HepG2 (cell line): ENCODE measurements around the gene RASSF8. TPM values are rescaled to one million over a fixed set of nuclear protein-coding genes. Genes with fewer than 3 reads are reported as not detected.

Experiments used
- ATAC-seq: fragments of 200-7000 bp; cut with Tn5 transposase; 3 replicates; pipeline ENCODE4 v1.9.1; 2020; ENCODE audit warnings: mild to moderate bottlenecking, moderate library complexity
- BruUV-seq: library from RNA; stranded (reverse); fragments of 400-500 nt; replicated peaks from 2 replicates; lab custom pipeline; 2021; lab: Mats Ljungman, UMichigan
- CTCF ChIA-PET: fragments of 300-600 bp; formaldehyde crosslinking; extraction: SDS; loops from one replicate; lab custom pipeline; 2021; ENCODE audit warnings: low total read pairs, inconsistent platforms, low intra/inter-chr PET ratio; lab: Yijun Ruan, JAX
- POLR2A ChIA-PET: fragments of 350-600 bp; sonication (Branson Sonifier 250); formaldehyde crosslinking; loops from one replicate; lab custom pipeline; 2020; ENCODE audit warnings: antibody characterized with exemption, inconsistent platforms; lab: Yijun Ruan, JAX
- DNase-seq: peaks from one replicate; pipeline ENCODE4 v3.0.0-alpha.2; 2015; ENCODE audit warnings: low spot score
- FAIRE-seq: peaks from 3 replicates; lab custom pipeline; 2011; peaks lifted over from hg19 to GRCh38; lab: Jason Lieb, UNC
- H2AFZ ChIP-seq: one replicate; pipeline ENCODE4 v1.6.1; 2011; ENCODE audit warnings: low read length, inconsistent platforms
- H3K27ac ChIP-seq: fragments of 300-600 bp; 3 replicates; pipeline ENCODE4 v1.8.0; 2011; ENCODE audit warnings: mixed run types, mild to moderate bottlenecking, mixed read lengths, low read length, inconsistent platforms; ENCODE audit not compliant: insufficient read depth; ENCODE audit errors: extremely low read length
- H3K27me3 ChIP-seq, 2 experiments: fragments of 200-600 bp in 1 of 2; 2 replicates in 1 of 2; 3 replicates in 1 of 2; pipeline versions ENCODE4 v1.6.0 to v1.8.0; 2011; ENCODE audit warnings: low read length in 2 of 2, mild to moderate bottlenecking in 2 of 2, moderate library complexity in 2 of 2, inconsistent platforms in 1 of 2; ENCODE audit not compliant: insufficient read depth in 2 of 2, control insufficient read depth in 1 of 2
- H3K36me3 ChIP-seq, 2 experiments: fragments of 200-600 bp in 1 of 2; replicated peaks in 1 of 2; 2 replicates in 1 of 2; 3 replicates in 1 of 2; pipeline versions ENCODE4 v1.5.1 to v1.8.0; 2011; ENCODE audit warnings: low read length in 2 of 2, inconsistent platforms in 1 of 2; ENCODE audit not compliant: insufficient read depth in 2 of 2, control insufficient read depth in 1 of 2
- H3K4me1 ChIP-seq: 2 replicates; pipeline ENCODE4 v1.5.1; 2012; ENCODE audit warnings: low read length, inconsistent platforms; ENCODE audit not compliant: insufficient read depth
- H3K4me2 ChIP-seq: 2 replicates; pipeline ENCODE4 v1.6.0; 2011; ENCODE audit warnings: low read depth, low read length, inconsistent platforms
- H3K4me3 ChIP-seq, 3 experiments: fragments of 200-600 bp in 1 of 3; sonication (generic), shearing (Covaris generic) in 1 of 3; replicated peaks in 1 of 3; 2 replicates each; pipeline ENCODE4 v1.5.1; 2011 to 2016; ENCODE audit warnings: low read length in 3 of 3, inconsistent platforms in 2 of 3, low read depth in 2 of 3, mild to moderate bottlenecking in 2 of 3, control low read depth in 1 of 3, mixed read lengths in 1 of 3; ENCODE audit not compliant: insufficient read depth in 1 of 3
- H3K79me2 ChIP-seq: one replicate; pipeline ENCODE4 v1.6.1; 2011; ENCODE audit warnings: low read length, inconsistent platforms; ENCODE audit not compliant: insufficient read depth
- H3K9ac ChIP-seq: 2 replicates; pipeline ENCODE4 v1.6.0; 2011; ENCODE audit warnings: mild to moderate bottlenecking, low read depth, low read length, inconsistent platforms; ENCODE audit not compliant: insufficient read depth
- H3K9me3 ChIP-seq: 2 replicates; pipeline ENCODE4 v1.5.1; 2012; ENCODE audit warnings: mild to moderate bottlenecking, low read length
- H4K20me1 ChIP-seq: 2 replicates; pipeline ENCODE4 v1.6.0; 2011; ENCODE audit warnings: inconsistent platforms, mild to moderate bottlenecking, low read length, moderate library complexity; ENCODE audit not compliant: insufficient read depth
- ATF1 ChIP-seq: IDR thresholded peaks from 2 replicates; pipeline ENCODE4 v1.6.1; 2016; ENCODE audit warnings: mild to moderate bottlenecking, control low read depth
- BORCS8-MEF2B ChIP-seq: sonication (generic); formaldehyde crosslinking; IDR thresholded peaks from 2 replicates; pipeline ENCODE4 v1.8.0; 2022; ENCODE audit warnings: mild to moderate bottlenecking, missing genetic modification reagents
- FOXA1 ChIP-seq, 2 experiments: fragments of 450-650 bp in 1 of 2; sonication (generic) in 1 of 2; formaldehyde crosslinking in 1 of 2; IDR thresholded peaks; 2 replicates each; pipeline versions ENCODE4 v1.4.0 to v1.6.1; 2016 to 2020; ENCODE audit warnings: missing genetic modification reagents in 1 of 2
- FOXO1 ChIP-seq: sonication (generic); formaldehyde crosslinking; IDR thresholded peaks from 2 replicates; pipeline ENCODE4 v1.4.0; 2020; ENCODE audit warnings: missing genetic modification reagents
- GMEB2 ChIP-seq: IDR thresholded peaks from 2 replicates; pipeline ENCODE4 v1.6.1; 2016; ENCODE audit warnings: missing biosample characterization, missing genetic modification reagents, low read depth
- RBM39 ChIP-seq: fragments of 200-400 bp; formaldehyde crosslinking; IDR thresholded peaks from one replicate; pipeline ENCODE4 v1.6.1; 2018; ENCODE audit warnings: antibody characterized with exemption, mild to moderate bottlenecking, low read depth, low read length; ENCODE audit not compliant: poor library complexity, severe bottlenecking
- SRY ChIP-seq: sonication (generic); formaldehyde crosslinking; IDR thresholded peaks from 2 replicates; pipeline ENCODE4 v1.8.0; 2022; ENCODE audit warnings: mild to moderate bottlenecking, missing genetic modification reagents
- TGIF2 ChIP-seq: IDR thresholded peaks from 2 replicates; pipeline ENCODE4 v1.6.1; 2016; ENCODE audit warnings: control low read depth, missing compliant biosample characterization
- ZFP90 ChIP-seq: sonication (generic); formaldehyde crosslinking; IDR thresholded peaks from 2 replicates; pipeline ENCODE4 v1.8.0; 2022; ENCODE audit warnings: missing genetic modification reagents, mild to moderate bottlenecking, inconsistent platforms, borderline replicate concordance
- ZNF17 ChIP-seq: sonication (generic); formaldehyde crosslinking; IDR thresholded peaks from 2 replicates; pipeline ENCODE4 v1.5.0; 2020; ENCODE audit warnings: mild to moderate bottlenecking, missing genetic modification reagents
- ZNF260 ChIP-seq: sonication (generic); formaldehyde crosslinking; IDR thresholded peaks from 2 replicates; pipeline ENCODE4 v1.4.0; 2020; ENCODE audit warnings: missing genetic modification reagents, low read depth, mild to moderate bottlenecking, borderline replicate concordance
- ZNF30 ChIP-seq: sonication (generic); formaldehyde crosslinking; IDR thresholded peaks from 2 replicates; pipeline ENCODE4 v1.5.0; 2020; ENCODE audit warnings: mild to moderate bottlenecking, missing genetic modification reagents
- ZNF441 ChIP-seq: sonication (generic); formaldehyde crosslinking; IDR thresholded peaks from 2 replicates; pipeline ENCODE4 v1.7.0; 2021; ENCODE audit warnings: missing genetic modification reagents, borderline replicate concordance
- ZNF841 ChIP-seq: sonication (generic); formaldehyde crosslinking; IDR thresholded peaks from 2 replicates; pipeline ENCODE4 v1.8.1; 2023; ENCODE audit warnings: missing genetic modification reagents, borderline replicate concordance
- WGBS: methylation state at CpG from one replicate; pipeline ENCODE4 v1.1.6; 2017; ENCODE audit warnings: low lambda C conversion rate; 5-methylcytosine and 5-hydroxymethylcytosine counted together
- in situ Hi-C: cut with HindIII; loops from 2 replicates; pipeline ENCODE4 v1.10.0; 2017; ENCODE audit warnings: low pct_unique_long_range_greater_than_20kb; ENCODE audit not compliant: extremely low pct_ligation_motif_present
- intact Hi-C: fragments of 100-400 bp; cut with micrococcal nuclease; formaldehyde crosslinking; loops from one replicate; pipeline ENCODE4 v1.10.0; 2022; ENCODE audit not compliant: unreplicated experiment
- polyA plus RNA-seq, 8 experiments: library from polyadenylated mRNA; depleted of rRNA in 3 of 8; stranded (reverse) in 7 of 8; unstranded in 1 of 8; fragments of >200 nt; fragmentation: Illumina TruSeq in 4 of 8; extraction: Trizol in 4 of 8; gene quantifications; 2 replicates each; pipeline versions ENCODE4 v1.2.1 to v1.2.3, GENCODE V29; 2011 to 2016; ENCODE audit warnings: low read depth in 4 of 8, missing spikeins in 1 of 8, mixed read lengths in 1 of 8; ENCODE audit not compliant: insufficient read depth in 1 of 8
- total RNA-seq, 5 experiments: library from RNA; depleted of rRNA; stranded (reverse); fragments of >200 nt; fragmentation: Illumina TruSeq; extraction: Trizol; gene quantifications; 2 replicates each; pipeline ENCODE4 v1.2.3, GENCODE V29; 2016; ENCODE audit warnings: low read depth in 1 of 5
- TF ChIP-seq, protein P1 (sequence below): sonication (generic); formaldehyde crosslinking; IDR thresholded peaks from 2 replicates; pipeline ENCODE4 v1.8.0; 2022; ENCODE audit warnings: missing genetic modification reagents, mild to moderate bottlenecking, inconsistent platforms, borderline replicate concordance
- TF ChIP-seq, protein P2 (sequence below), 2 experiments: sonication (generic) in 1 of 2; formaldehyde crosslinking in 1 of 2; IDR thresholded peaks; 2 replicates each; pipeline versions ENCODE4 v1.5.1 to v1.6.1; 2011 to 2020; ENCODE audit warnings: borderline replicate concordance in 1 of 2, low read depth in 1 of 2, low read length in 1 of 2, mild to moderate bottlenecking in 1 of 2, missing genetic modification reagents in 1 of 2, moderate library complexity in 1 of 2
- TF ChIP-seq, protein P3 (sequence below): sonication (generic); formaldehyde crosslinking; IDR thresholded peaks from 2 replicates; pipeline ENCODE4 v1.4.0; 2020; ENCODE audit warnings: missing genetic modification reagents; ENCODE audit errors: not compliant biosample characterization
- TF ChIP-seq, protein P4 (sequence below): sonication (generic); formaldehyde crosslinking; conservative IDR thresholded peaks from 2 replicates; pipeline ENCODE4 v1.4.0; 2020; ENCODE audit warnings: missing genetic modification reagents

Gene RASSF8
- total and polyA plus RNA-seq, 2 of the 13 experiments (the other 11 are each of a cell fraction or from before 2014, with no cell fraction given): 0.82 to 9.2 TPM

- no peaks in the 10 kb centered on the region for H3K9me3 ChIP-seq
- ChIA-PET CTCF (no interaction called here), POLR2A (no interaction called here)
- DNase-seq: no peak
- H2AFZ ChIP-seq: no peak overlapping the region
- H3K4me2 ChIP-seq: no peak overlapping the region
- no peak for FAIRE-seq
- ATAC-seq: no peak
- no TSS peak for BruUV-seq
- H3K27me3 ChIP-seq: no peaks in the 10 kb centered on the region; a peak in 1 of 5 replicates
- intact Hi-C loops (no loop called here), in situ Hi-C loops (no loop called here)
- no peaks in the 10 kb centered on the region for H3K4me1 ChIP-seq
- H3K27ac ChIP-seq: no peak overlapping the region
- 31% methylated on average over 3 of the region's 3 CpGs for WGBS
- H3K9ac ChIP-seq: no peak overlapping the region
- H3K79me2 ChIP-seq: no peaks in the 10 kb centered on the region
- H3K36me3 ChIP-seq: no peaks in the 10 kb centered on the region
- H4K20me1 ChIP-seq: no peaks in the 10 kb centered on the region
- TF ChIP-seq BORCS8-MEF2B (CRISPR knock-in tag) (no peak), FOXO1 (no peak), TGIF2 (CRISPR knock-in tag) (no peak), ATF1 (CRISPR knock-in tag) (no peak), ZNF17 (CRISPR knock-in tag) (no peak), ZNF30 (CRISPR knock-in tag) (no peak), ZNF260 (no peak), RBM39 (no peak), GMEB2 (CRISPR knock-in tag) (no peak), FOXA1 (IDR thresholded peaks at IDR 0.05) (no peak), FOXA1 (CRISPR knock-in tag; IDR thresholded peaks at IDR 0.05) (no peak), ZNF441 (no peak), ZFP90 (CRISPR knock-in tag) (no peak), SRY (CRISPR knock-in tag) (no peak), ZNF841 (CRISPR knock-in tag) (no peak)
- TF ChIP-seq, protein P1, sequence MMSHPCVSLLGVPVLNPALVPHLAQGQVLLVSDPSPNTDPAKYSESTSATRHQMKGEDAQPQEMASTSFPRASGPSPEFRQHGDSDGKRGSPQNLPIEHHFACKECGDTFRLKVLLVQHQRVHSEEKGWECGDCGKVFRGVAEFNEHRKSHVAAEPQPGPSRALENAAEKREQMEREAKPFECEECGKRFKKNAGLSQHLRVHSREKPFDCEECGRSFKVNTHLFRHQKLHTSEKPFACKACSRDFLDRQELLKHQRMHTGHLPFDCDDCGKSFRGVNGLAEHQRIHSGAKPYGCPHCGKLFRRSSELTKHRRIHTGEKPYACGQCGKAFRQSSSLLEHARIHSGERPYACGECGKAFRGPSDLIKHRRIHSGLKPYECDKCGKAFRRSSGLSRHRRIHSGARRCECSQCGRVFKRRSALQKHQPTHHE (CRISPR knock-in tag): no peak
- TF ChIP-seq, protein P2, sequence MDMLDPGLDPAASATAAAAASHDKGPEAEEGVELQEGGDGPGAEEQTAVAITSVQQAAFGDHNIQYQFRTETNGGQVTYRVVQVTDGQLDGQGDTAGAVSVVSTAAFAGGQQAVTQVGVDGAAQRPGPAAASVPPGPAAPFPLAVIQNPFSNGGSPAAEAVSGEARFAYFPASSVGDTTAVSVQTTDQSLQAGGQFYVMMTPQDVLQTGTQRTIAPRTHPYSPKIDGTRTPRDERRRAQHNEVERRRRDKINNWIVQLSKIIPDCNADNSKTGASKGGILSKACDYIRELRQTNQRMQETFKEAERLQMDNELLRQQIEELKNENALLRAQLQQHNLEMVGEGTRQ (IDR thresholded peaks at IDR 0.05; ENCODE audit: low read depth, low read length): no peak
- TF ChIP-seq, protein P2 (CRISPR knock-in tag; IDR thresholded peaks at IDR 0.05; ENCODE audit: borderline replicate concordance): no peak
- TF ChIP-seq, protein P3, sequence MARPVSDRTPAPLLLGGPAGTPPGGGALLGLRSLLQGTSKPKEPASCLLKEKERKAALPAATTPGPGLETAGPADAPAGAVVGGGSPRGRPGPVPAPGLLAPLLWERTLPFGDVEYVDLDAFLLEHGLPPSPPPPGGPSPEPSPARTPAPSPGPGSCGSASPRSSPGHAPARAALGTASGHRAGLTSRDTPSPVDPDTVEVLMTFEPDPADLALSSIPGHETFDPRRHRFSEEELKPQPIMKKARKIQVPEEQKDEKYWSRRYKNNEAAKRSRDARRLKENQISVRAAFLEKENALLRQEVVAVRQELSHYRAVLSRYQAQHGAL (CRISPR knock-in tag): no peak
- TF ChIP-seq, protein P4, sequence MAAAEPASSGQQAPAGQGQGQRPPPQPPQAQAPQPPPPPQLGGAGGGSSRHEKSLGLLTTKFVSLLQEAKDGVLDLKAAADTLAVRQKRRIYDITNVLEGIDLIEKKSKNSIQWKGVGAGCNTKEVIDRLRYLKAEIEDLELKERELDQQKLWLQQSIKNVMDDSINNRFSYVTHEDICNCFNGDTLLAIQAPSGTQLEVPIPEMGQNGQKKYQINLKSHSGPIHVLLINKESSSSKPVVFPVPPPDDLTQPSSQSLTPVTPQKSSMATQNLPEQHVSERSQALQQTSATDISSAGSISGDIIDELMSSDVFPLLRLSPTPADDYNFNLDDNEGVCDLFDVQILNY: no peak
- no peak overlapping the region for H3K4me3 ChIP-seq
Measured at GRCh38 chr12:25981597-25981996, 23.1 kb downstream of the RASSF8 start.
